Gastroesophageal sphincter (tissue), 4 donors: Measurements from ENCODE around the gene B9D1. TPM values are rescaled to one million over a fixed set of nuclear protein-coding genes. Genes with fewer than 3 reads are reported as not detected.

Experiments
- ATAC-seq: fragments of 150-250 bp; one replicate; pipeline ENCODE4 v1.9.1; 2016; ENCODE audit warnings: mild to moderate bottlenecking, moderate library complexity
- H3K27ac ChIP-seq, 4 donors: fragments of 200-600 bp; sonication (generic) in 3 of 4; 1 replicate in 3 of 4; 2 replicates in 1 of 4; pipeline ENCODE4 v1.5.1; 2016 to 2019
- H3K27me3 ChIP-seq: fragments of 200-600 bp; sonication (generic); one replicate; pipeline ENCODE4 v1.5.1; 2019
- H3K36me3 ChIP-seq, 2 donors: fragments of 200-600 bp; sonication (generic); one replicate each; pipeline ENCODE4 v1.5.1; 2019; ENCODE audit warnings: control low read depth in 1 of 2
- H3K4me1 ChIP-seq, 3 donors: fragments of 200-600 bp; sonication (generic); 1 replicate in 2 of 3; 2 replicates in 1 of 3; pipeline ENCODE4 v1.5.1; 2016 to 2019; ENCODE audit warnings: control low read depth in 2 of 3
- H3K4me3 ChIP-seq, 2 donors: fragments of 200-600 bp; sonication (generic); one replicate each; pipeline ENCODE4 v1.5.1; 2019; ENCODE audit warnings: mild to moderate bottlenecking in 1 of 2, moderate library complexity in 1 of 2
- H3K9me3 ChIP-seq, 3 donors: fragments of 200-600 bp; sonication (generic); one replicate each; pipeline ENCODE4 v1.5.1; 2017 to 2019; ENCODE audit warnings: control low read depth in 2 of 3
- CTCF ChIP-seq, 4 experiments: fragments of 200-600 bp in 2 of 4; fragments of 450-650 bp in 2 of 4; sonication (generic) in 1 of 4; IDR thresholded peaks; one replicate each; pipeline ENCODE4 v1.5.1; 2017 to 2019; ENCODE audit warnings: antibody characterized with exemption in 4 of 4, mild to moderate bottlenecking in 2 of 4, moderate library complexity in 2 of 4
- EP300 ChIP-seq: sonication (generic); formaldehyde crosslinking; IDR thresholded peaks from one replicate; pipeline ENCODE4 v1.6.1; 2017; ENCODE audit warnings: antibody characterized with exemption, mild to moderate bottlenecking
- POLR2A ChIP-seq, 2 donors: fragments of 450-650 bp; IDR thresholded peaks; one replicate each; pipeline ENCODE4 v1.6.1; 2017; ENCODE audit warnings: antibody characterized with exemption in 2 of 2, mild to moderate bottlenecking in 2 of 2, moderate library complexity in 1 of 2
- POLR2AphosphoS5 ChIP-seq: sonication (generic); formaldehyde crosslinking; IDR thresholded peaks from one replicate; pipeline ENCODE4 v1.6.1; 2017; ENCODE audit warnings: antibody characterized with exemption
- WGBS, 2 donors: methylation state at CpG; one replicate each; pipeline ENCODE4 v1.1.5; 2018; ENCODE audit warnings: low coverage in 1 of 2; 5-methylcytosine and 5-hydroxymethylcytosine counted together
- total RNA-seq, 4 donors: library from RNA; depleted of rRNA; stranded (reverse); fragments of >200 nt; gene quantifications; one replicate each; pipeline ENCODE4 v1.1.0, GENCODE V29; 2016

The B9D1 gene
- total RNA-seq, 4 donors from 2014 or later, result 10.5 to 30.2 (median 16.2) TPM

DNA sequence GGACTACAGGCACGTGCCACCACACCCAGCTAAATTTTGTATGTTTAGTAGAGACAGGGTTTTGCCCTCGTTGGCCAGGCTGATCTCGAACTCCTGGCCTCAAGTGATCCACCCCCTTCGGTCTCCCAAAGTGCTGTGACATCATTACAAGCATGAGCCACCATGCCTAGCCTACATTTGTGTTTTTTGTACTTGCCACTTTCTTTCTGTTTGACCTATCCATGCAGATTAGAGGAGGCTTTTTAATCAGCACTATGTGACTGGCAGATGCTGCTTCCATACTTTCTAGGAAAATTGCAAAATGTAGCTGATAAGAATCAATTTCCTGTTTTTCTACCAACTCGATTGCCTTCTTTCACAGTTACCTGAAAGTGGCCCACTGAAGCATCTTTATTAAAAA lies 57.3 kb downstream of the B9D1 start:
- ATAC-seq, result no peak
- H3K36me3 ChIP-seq, result peaks cover 0 to 26% of the 10 kb centered on the region in 2 donors
- WGBS, 2 donors, result 86 to 94% methylated on average over 4 to 5 of the region's 5 CpGs
- H3K4me3 ChIP-seq, result no peak overlapping the region
- H3K27ac ChIP-seq, result no peak overlapping the region
- H3K9me3 ChIP-seq, result no peaks in the 10 kb centered on the region
- peaks cover 0 to 64% (median 5%) of the 10 kb centered on the region in 3 donors for H3K4me1 ChIP-seq
- no peak for TF ChIP-seq CTCF (IDR thresholded peaks at IDR 0.05)
- no peak for TF ChIP-seq EP300
- TF ChIP-seq POLR2A (IDR thresholded peaks at IDR 0.05), result no peak
- no peak for TF ChIP-seq POLR2AphosphoS5
- no peaks in the 10 kb centered on the region for H3K27me3 ChIP-seq

DNA sequence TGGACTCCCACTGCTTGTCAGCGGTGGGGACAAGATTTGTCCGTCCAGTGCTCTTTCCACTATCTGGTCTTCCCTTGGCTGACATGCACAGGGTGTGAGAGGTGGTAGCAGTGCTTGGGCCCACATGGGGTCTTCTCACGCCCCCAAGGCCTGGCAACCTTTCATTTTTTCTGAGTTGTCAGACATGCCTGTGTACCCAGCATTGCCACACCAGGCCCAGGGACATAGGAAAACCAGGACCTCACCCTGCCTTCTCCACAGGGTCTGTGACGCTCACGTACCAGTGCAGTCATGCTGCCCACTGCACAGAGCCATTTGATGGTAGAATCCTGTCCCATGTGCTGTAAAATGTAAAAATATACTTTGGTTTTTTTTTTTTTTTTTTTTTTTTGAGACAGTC lies 57.8 kb downstream of the B9D1 start:
- H3K9me3 ChIP-seq, result no peaks in the 10 kb centered on the region
- no peak for ATAC-seq
- H3K4me1 ChIP-seq, result peaks cover 0 to 69% (median 5%) of the 10 kb centered on the region in 3 donors
- WGBS, 2 donors, result 90 to 100% methylated on average over 2 of the region's 5 CpGs
- TF ChIP-seq CTCF (IDR thresholded peaks at IDR 0.05) (no peak), POLR2AphosphoS5 (no peak), EP300 (no peak), POLR2A (IDR thresholded peaks at IDR 0.05) (no peak)
- H3K27ac ChIP-seq, result peak overlapping the region in 2 of 4 donors; percentile 29 to 48
- no peak overlapping the region for H3K4me3 ChIP-seq
- H3K36me3 ChIP-seq, result peaks cover 0 to 21% of the 10 kb centered on the region in 2 donors
- H3K27me3 ChIP-seq, result no peaks in the 10 kb centered on the region

- Histone ChIP-seq H3K4me1 (peaks cover 0 to 74% (median 5%) of the 10 kb centered on the region in 3 donors), H3K27me3 (no peaks in the 10 kb centered on the region), H3K27ac (peak overlapping the region in 2 of 4 donors; percentile 29 to 48), H3K9me3 (no peaks in the 10 kb centered on the region), H3K4me3 (no peak overlapping the region), H3K36me3 (peaks cover 0 to 16% of the 10 kb centered on the region in 2 donors)
- ATAC-seq, result peak; percentile 71
- TF ChIP-seq POLR2A (IDR thresholded peaks at IDR 0.05) (no peak), POLR2AphosphoS5 (peak; percentile 17)
- 71% methylated on average over 1 of the region's 7 CpGs; no CpG with 5 or more reads in 1 of the 2 donors for WGBS, 2 donors
Observed at GRCh38 chr17:19304209-19304608, 58.3 kb downstream of the B9D1 start.

DNA sequence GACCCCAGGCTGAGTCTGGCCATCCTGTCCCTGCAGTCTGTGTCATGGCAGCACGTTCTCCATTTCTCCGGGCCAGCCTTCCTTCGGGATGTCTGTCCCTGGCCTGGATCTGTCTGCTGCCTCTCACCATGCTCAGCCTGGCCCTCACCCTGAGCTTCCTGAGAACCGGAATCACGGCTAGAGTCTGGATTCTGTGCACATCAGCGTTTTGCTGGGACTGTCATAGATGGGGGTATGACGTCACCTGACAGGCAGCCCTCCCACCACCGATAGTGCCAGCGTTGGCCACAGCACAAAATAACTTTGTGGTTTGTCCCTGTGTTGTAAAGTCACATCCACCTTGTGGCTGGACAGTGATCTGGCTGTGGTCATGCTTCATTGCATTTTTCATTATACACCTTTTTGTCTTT lies 59.2 kb downstream of the B9D1 start:
- WGBS, 2 donors, result 50 to 81% methylated on average over 4 to 5 of the region's 9 CpGs
- TF ChIP-seq POLR2A (IDR thresholded peaks at IDR 0.05) (no peak), CTCF (IDR thresholded peaks at IDR 0.05) (no peak), POLR2AphosphoS5 (no peak), EP300 (no peak)
- H3K4me3 ChIP-seq, result no peak overlapping the region
- H3K27ac ChIP-seq, result peak overlapping the region in 2 of 4 donors; percentile 33 to 46
- H3K27me3 ChIP-seq, result no peaks in the 10 kb centered on the region
- peaks cover 0 to 83% (median 5%) of the 10 kb centered on the region in 3 donors for H3K4me1 ChIP-seq
- no peaks in the 10 kb centered on the region for H3K9me3 ChIP-seq
- no peak for ATAC-seq
- peaks cover 0 to 15% of the 10 kb centered on the region in 2 donors for H3K36me3 ChIP-seq

- Histone ChIP-seq H3K27ac (peak overlapping the region in 2 of 4 donors; percentile 33 to 46), H3K9me3 (no peaks in the 10 kb centered on the region), H3K36me3 (peaks cover 0 to 15% of the 10 kb centered on the region in 2 donors), H3K4me3 (no peak overlapping the region), H3K27me3 (no peaks in the 10 kb centered on the region), H3K4me1 (peaks cover 0 to 88% (median 5%) of the 10 kb centered on the region in 3 donors)
- TF ChIP-seq EP300, result no peak
- TF ChIP-seq POLR2AphosphoS5, result no peak
- no peak for TF ChIP-seq CTCF (IDR thresholded peaks at IDR 0.05)
- no peak for TF ChIP-seq POLR2A (IDR thresholded peaks at IDR 0.05)
- 30 to 74% methylated on average over 5 to 8 of the region's 9 CpGs for WGBS, 2 donors
- peak; percentile 50 for ATAC-seq
Observed at GRCh38 chr17:19302791-19303331, 59.7 kb downstream of the B9D1 start.
